NCI-H2107 (cell line): ENCODE data around the gene IRS2.

ENCODE experiments used
- DNase-seq: peaks from one replicate; lab custom pipeline; 2025; lab: John Stamatoyannopoulos, UW

IRS2 gene

GRCh38 chr13:109730812-109731335 lies 55.5 kb downstream of the IRS2 start:
- no peak for DNase-seq

- DNase-seq, result no peak
Observed at GRCh38 chr13:109728791-109729731, 57.3 kb downstream of the IRS2 start.

GRCh38 chr13:109728061-109728460 lies 58.3 kb downstream of the IRS2 start:
- no peak for DNase-seq

DNA sequence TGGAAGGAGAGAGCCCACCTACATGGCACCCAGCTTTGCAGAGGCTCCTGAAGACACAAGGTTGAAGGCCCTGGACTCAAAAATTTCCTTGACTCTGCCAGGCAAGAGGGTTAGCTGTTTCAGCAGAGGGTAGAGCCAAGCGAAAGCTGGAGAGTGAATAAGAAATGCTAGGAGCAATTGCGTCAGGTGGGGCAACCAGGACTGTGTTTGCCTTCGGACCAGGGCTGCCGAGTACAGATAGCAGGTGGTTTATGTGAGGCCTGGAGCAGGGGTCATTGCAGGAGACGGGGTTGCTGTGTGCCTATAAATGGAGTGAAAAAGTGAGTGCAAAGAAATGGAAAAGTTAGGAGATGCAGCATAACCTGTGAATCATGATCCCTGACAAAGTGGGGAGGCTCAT lies 59.1 kb downstream of the IRS2 start:
- no peak for DNase-seq

- no peak for DNase-seq
Observed at GRCh38 chr13:109725995-109726637, 60.3 kb downstream of the IRS2 start.

DNA sequence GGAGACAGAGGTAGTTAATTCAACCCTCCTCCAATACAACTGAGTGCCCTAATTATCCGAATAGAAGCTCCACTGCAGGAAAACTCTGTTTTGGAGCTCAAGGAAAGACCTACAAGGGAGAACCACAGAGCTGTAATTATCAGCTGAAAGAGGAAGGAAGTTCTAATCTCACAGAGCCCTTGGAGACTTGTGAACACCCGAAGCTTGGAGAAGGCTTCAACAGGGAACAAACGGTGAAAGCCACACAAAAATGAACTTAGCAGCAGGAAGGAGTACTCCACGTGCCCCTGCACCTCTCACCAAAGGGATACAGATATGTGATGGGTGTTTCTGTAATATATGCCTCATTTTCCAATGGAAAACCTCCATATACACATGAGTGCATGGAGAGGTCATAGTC lies 61.1 kb downstream of the IRS2 start:
- no peak for DNase-seq

DNA sequence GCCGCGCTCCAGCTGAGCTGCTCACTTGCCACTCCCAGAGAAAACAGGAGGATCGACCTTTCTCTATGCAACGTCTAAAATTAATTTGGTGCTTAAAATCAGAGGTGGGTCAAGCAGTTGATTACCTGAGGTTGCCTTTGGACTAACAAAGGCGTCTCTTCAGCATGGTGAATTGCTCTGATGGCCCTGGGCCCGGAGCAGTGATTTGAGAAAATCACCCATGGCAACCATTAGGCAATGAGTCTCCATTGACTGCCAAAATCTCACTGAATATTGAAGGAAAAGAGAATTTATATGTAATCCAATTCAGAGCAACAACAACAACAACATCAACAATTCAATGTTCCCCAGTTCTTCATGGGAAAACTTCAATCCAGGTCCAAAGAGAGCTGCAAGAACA lies 61.8 kb downstream of the IRS2 start:
- no peak for DNase-seq

DNA sequence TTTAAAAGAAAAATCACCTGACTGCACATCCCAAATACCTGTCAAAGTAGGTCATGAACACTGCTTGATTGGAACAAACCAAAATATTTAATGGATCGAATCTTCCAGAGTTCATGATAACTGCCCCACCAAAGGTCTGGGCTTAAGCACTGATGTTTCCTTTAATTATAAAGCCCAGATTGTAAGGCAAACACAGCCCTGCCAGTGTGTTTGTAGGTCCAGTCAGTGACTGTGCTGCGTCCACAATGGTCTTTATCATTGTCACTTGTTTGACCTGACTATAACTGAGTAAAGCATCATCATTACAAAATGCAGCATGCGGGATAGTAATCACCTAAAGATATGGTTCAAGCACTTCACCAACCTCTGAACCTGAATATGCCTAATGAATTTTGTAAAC lies 63.3 kb downstream of the IRS2 start:
- DNase-seq, result no peak

DNA sequence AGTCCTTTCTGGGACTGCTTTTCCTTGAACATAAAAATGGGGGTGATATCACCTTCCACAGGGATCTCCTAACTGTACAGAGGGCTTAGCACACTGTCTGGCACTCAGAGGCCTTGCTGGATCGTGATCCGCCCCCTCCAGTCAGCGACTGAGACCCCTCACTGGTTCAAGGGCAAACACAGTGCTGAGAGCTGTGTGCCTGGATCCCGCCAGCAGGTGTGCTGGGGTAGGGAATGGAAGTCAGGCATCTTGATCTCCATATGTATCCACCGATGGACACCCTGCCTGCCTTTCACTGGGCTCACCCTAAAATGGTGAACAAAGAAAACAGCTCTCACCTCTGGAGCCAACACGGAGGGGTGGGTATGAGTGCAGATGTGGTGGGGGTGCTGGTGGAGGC lies 64.3 kb downstream of the IRS2 start:
- no peak for DNase-seq

GRCh38 chr13:109720758-109721184 lies 65.6 kb downstream of the IRS2 start:
- no peak for DNase-seq

DNA sequence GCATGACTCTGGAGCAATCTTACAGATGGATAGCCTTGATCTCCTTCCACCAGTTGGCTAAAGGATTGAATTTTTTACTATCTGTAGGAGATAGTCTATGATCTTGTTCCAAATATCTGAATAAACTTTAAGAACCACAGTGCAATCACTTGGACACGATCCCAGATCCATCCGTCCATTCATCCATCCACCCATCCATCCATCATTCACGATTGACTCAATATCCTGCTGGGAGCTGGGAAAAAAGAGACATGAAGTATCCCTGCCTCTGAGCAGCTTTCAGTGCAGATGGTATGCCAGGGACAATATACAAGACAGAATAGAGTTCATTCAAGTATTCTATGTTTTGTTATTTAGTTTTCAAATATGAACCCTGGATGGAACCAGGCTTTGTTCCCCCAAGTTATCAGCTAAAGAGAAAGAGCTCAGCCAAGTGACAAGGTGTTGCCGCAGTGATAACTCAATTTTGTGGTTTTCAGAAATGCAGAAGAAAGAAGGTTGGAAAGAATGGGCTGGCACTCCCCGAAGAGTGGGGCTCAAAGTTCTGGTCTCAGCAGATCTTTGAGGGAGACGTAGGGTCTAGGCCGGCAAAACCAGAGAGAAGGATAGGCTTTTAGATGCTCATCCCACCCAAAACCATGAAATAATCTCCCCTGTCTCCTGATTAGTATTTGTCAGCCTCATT lies 66.3 kb downstream of the IRS2 start:
- no peak for DNase-seq

DNA sequence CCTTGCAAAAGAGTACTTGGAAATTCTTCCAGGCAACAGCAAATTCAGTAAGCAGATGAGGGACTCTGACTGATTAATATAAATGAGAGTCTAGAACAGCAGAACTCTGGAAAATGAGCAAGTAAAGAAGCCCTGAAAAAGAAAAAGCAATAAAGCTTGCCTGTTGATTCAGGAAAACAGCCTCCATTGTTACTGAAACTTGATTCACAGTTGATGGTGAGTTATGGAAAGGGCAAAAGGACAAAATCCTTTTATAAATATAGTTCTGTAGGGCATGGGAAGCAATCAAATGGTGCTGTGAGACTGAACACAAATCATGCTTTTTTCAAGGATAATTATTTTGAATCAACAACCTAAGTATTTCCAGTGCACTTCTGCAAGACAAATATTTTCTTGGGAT lies 67.7 kb downstream of the IRS2 start:
- no peak for DNase-seq

DNA sequence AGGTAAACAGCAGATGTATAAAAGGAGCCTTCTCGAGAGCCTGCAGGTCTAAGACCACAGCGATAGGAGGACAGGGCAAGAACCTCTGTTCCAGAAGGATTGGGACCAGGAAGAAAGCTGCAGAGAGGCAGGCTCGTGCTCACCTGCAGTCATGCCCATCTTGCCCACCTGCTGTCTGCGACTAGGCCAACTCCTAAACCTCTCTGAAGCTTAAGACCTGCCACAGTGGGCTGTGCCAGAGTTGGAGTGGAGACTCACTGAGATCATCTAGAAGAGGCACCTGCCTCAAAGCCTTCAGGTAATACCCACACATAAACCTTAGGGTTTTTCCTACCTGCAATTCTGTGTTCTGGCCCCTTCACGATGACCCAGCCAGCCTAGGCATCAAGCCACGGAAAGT lies 68.7 kb downstream of the IRS2 start:
- no peak for DNase-seq

DNA sequence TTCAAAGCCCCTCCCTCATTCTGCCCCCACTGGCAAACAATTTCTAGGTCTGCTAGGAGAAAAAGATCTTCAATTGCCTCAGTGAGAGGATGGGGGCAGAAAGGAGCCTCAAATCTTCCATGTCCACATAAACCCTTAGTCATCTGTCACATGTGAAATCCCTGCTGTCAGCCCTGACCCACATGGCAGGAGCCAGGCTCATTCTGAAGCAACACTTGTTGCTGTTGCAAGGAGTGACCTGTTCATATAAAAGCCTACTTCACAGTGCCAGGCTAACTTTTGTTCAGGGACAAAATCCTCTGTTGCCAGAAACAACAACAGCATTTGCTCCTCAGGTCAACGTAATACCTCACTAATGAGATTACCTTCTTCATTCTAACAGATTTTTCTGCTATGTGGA lies 70.5 kb downstream of the IRS2 start:
- no peak for DNase-seq

- no peak for DNase-seq
Observed at GRCh38 chr13:109713681-109714080, 72.7 kb downstream of the IRS2 start.

DNA sequence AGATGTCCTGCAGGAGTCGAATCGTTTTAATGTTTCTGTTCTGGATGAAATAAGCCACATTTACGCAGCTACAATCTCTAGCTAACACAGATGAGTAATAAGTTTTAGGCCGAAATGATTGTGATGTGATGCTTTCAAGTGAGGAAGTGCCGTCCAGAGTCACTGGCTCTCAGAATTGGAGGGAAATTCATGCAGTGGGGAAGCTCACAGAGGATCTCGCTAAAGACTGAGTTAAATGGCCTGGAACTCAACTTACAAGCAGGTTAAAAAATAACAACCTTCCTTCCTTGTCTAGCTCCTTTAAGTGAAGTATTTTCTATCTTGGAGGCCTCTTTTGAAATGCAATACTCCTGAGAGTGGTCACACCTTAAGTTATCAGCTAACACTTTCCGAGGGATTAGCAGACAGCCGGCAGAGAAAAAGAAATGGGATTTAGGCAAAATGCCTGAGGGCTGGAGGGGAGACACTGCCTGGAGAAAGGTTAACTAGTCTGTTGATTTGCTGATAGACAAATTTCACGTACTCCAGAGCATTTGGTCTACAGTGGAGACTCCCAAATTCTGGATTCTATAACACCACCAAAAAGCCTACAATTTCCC lies 74.2 kb downstream of the IRS2 start:
- DNase-seq, result no peak

GRCh38 chr13:109707742-109708617 lies 78.4 kb downstream of the IRS2 start:
- no peak for DNase-seq

DNA sequence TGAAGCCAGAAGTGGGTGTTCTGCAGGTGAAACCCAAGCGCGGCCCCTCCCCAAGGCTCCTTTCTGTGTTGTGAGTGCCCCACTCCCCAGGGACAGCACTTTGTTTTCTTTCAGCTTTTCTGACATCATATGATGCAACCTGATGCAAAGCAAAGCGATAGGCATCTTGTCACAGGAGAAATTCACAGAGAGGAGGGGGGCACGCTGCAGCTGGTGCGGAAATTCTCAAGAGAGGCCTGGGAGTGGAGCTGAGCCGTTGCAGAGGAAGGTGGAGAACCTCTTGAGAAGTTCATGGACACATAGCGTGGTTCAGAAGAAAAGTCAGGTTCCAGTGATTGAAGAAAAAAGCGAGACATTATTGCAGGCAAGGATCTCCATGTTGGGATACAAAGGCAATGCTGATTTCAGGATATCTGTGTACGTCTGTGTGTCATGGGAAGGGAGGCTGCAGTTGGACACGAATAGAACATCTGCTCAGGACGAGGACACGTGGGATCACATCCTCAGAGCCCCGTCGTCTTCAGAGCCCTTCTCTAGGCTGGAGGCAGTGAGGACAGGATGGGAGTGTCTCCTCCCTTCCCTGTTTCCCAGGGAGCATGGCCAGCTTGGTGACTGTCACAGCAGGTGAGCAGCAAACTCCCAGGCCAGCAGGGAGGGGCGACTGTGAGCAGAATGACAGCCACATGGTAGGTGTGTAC lies 79.2 kb downstream of the IRS2 start:
- peak; percentile 83 for DNase-seq

DNA sequence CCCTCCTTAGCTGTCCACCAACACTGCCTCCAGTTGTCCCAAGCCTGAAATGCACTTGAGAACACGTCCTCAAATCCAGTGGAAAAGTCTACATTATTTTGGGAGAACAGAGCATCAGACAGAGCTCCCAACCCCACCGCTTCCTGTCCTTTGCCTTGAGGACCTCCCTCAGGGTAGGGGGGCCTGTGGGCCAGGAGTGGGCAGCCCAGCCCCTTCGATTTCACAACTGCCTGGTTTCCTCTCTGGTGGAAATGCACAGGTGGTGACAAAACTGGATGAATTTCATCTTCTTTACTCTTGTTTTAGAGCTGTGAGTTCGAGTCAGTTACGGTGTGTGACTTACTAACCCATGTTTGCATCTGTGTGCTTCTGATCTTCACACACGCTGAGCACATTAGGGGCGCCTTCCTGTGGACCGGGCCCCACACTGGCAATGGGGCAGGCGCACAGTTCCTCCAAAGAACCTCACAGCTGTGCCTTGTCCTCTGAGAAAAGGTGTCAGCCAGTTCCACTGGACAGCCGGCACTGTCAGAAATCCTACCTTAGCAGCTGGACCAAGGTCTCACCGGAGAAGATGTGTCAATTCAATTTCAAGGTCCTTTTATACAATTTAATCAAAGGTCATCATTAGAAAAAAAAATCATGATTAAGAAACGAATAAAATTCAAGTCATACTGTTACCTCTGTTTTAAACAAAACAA lies 80.2 kb downstream of the IRS2 start:
- no peak for DNase-seq
